HEK293T (cell line): ENCODE measurements around the gene ZNF141.

Experiments used
- BHLHE40 ChIP-seq: fragments of 450-650 bp; IDR thresholded peaks from 2 replicates; pipeline ENCODE4 v1.6.1; 2016; ENCODE audit warnings: mild to moderate bottlenecking, moderate library complexity, borderline replicate concordance
- FOXA1 ChIP-seq: fragments of 450-650 bp; IDR thresholded peaks from 2 replicates; pipeline ENCODE4 v1.6.1; 2016; ENCODE audit warnings: mild to moderate bottlenecking
- FOXK2 ChIP-seq: fragments of 450-650 bp; IDR thresholded peaks from 2 replicates; pipeline ENCODE4 v1.6.1; 2016; ENCODE audit warnings: mild to moderate bottlenecking
- FOXM1 ChIP-seq: fragments of 450-650 bp; IDR thresholded peaks from 2 replicates; pipeline ENCODE4 v1.6.1; 2017; ENCODE audit warnings: mild to moderate bottlenecking, borderline replicate concordance
- HDGF ChIP-seq: fragments of 450-650 bp; IDR thresholded peaks from 2 replicates; pipeline ENCODE4 v1.6.1; 2017; ENCODE audit warnings: antibody characterized with exemption, borderline replicate concordance
- SP1 ChIP-seq: fragments of 450-650 bp; IDR thresholded peaks from 2 replicates; pipeline ENCODE4 v1.6.1; 2017
- SUZ12 ChIP-seq: fragments of 450-650 bp; IDR thresholded peaks from 2 replicates; pipeline ENCODE4 v1.6.1; 2016; ENCODE audit warnings: mild to moderate bottlenecking
- ZNF384 ChIP-seq: fragments of 450-650 bp; IDR thresholded peaks from 2 replicates; pipeline ENCODE4 v1.6.1; 2016

DNA sequence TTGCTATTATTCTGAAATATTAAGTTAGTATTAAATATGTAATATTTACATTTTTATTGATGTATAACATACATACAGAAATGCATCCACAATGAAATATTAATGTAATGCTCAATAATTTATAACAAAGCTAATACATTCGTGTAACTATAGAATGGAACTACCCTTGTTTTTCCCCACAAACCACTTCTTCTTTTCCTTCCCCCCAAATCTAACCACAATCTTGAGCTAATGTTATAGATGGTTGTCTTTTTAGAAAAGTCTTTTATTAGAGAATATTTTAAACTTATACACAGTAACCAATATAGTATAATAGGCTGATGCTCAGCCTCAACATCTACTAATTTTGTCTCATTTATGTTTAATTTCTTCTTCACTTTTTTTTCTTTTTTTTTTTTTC is 27.8 kb upstream of the ZNF141 start:
- TF ChIP-seq SP1, result no peak
- no peak for TF ChIP-seq FOXM1
- TF ChIP-seq FOXA1, result no peak
- no peak for TF ChIP-seq HDGF
- TF ChIP-seq FOXK2, result no peak
- no peak for TF ChIP-seq BHLHE40
- TF ChIP-seq SUZ12, result no peak
- no peak for TF ChIP-seq ZNF384
